ENCODE measurements around the gene PITPNM3. TPM values are rescaled to one million over a fixed set of nuclear protein-coding genes. Genes with fewer than 3 reads are reported as not detected.

Gene PITPNM3
- total RNA-seq, 2 experiments from 2014 or later: 0.87 to 0.92 TPM

DNA sequence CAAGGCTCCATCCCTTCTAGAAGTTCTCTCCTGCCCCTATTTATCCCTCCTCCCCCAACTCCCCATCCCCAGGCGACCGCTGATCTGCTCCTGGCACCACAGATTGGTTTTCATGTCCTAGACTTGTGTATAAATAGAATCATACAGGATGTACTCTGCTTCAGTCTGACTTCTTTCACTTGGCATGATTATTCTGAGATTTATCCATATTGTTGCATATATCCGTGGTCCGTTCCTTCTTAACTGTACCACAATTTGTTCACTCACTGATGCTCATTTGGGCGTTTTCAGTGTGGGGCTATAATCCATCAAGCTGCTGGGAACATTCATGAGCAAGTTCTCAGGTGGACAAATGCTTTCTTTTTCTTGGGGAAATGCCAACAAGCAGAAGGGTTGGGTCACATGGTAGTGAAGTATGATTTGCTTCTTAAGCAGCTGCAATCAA, 23.9 kb downstream of the PITPNM3 start:
- no peaks in the 10 kb centered on the region for H3K36me3 Mint-ChIP-seq (ENCODE audit: low read depth)
- intact Hi-C loops (cut with micrococcal nuclease): no loop called here
- CTCF ChIA-PET: no interaction called here
- TF ChIP-seq, protein P1, sequence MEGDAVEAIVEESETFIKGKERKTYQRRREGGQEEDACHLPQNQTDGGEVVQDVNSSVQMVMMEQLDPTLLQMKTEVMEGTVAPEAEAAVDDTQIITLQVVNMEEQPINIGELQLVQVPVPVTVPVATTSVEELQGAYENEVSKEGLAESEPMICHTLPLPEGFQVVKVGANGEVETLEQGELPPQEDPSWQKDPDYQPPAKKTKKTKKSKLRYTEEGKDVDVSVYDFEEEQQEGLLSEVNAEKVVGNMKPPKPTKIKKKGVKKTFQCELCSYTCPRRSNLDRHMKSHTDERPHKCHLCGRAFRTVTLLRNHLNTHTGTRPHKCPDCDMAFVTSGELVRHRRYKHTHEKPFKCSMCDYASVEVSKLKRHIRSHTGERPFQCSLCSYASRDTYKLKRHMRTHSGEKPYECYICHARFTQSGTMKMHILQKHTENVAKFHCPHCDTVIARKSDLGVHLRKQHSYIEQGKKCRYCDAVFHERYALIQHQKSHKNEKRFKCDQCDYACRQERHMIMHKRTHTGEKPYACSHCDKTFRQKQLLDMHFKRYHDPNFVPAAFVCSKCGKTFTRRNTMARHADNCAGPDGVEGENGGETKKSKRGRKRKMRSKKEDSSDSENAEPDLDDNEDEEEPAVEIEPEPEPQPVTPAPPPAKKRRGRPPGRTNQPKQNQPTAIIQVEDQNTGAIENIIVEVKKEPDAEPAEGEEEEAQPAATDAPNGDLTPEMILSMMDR (IDR thresholded peaks at IDR 0.05): no peak
- no peak overlapping the region for H3K27ac Mint-ChIP-seq
- H3K4me3 Mint-ChIP-seq: no peak overlapping the region
- no peaks in the 10 kb centered on the region for H3K27me3 Mint-ChIP-seq
- POLR2A ChIA-PET: no interaction called here
- H3K4me1 Mint-ChIP-seq (ENCODE audit: low read depth): no peaks in the 10 kb centered on the region
- DNase-seq (no peak), ATAC-seq (no peak)
- H3K9me3 Mint-ChIP-seq: no peaks in the 10 kb centered on the region

DNA sequence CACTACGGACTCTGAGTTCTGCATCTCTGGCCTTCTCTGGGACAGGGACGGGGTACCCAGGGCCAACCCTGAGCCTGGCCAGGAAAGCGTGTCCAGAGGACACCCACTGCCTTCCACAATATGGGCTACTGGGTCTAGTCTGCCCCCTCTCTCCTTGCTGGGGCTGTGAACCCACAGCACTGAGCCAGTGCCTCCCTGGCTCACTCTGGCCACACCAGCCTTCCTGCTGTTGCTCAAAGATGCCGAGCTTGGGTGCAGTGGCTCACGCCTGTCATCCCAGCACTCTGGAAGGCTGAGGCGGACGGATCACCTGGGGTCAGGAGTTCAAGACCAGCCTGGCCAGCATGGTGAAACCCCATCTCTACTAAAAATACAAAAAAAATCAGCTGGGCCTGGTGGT, 24.8 kb downstream of the PITPNM3 start:
- ChIA-PET POLR2A (no interaction called here), CTCF (no interaction called here)
- Mint-ChIP-seq H3K36me3 (ENCODE audit: low read depth) (no peaks in the 10 kb centered on the region), H3K4me1 (ENCODE audit: low read depth) (no peaks in the 10 kb centered on the region), H3K4me3 (no peak overlapping the region), H3K27me3 (no peaks in the 10 kb centered on the region), H3K27ac (no peak overlapping the region), H3K9me3 (no peaks in the 10 kb centered on the region)
- DNase-seq (no peak), ATAC-seq (no peak)
- intact Hi-C loops (cut with micrococcal nuclease): no loop called here
- TF ChIP-seq, protein P1 (IDR thresholded peaks at IDR 0.05): no peak

DNA sequence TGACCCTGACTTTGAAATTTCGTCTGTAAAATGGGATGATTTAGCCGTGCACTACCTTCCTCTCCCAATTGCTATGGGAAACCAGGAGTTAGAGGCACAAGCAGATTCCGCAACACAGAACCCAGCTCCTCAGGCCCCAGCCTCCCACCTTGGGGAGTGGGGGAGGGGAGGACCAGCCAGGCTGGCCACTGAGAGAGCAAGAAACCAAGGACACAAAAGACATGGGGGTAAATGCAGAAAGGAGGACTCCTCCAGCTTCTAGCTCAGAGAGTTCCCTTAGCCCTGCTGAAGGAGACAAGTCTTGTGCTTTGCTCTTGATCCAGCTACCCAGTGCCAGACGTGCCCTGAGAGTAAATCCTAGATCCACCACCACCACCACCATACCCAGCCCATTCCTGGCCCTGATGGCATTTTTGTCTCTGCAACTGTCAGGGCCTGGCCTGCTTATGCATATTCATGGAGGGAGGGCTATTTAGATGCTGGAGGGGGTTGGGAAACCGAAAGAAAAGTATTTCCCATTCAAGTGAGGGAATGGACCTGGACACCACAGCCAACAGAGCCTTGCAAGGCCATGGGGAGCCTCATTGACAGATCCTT, 25.9 kb downstream of the PITPNM3 start:
- DNase-seq: no peak

DNA sequence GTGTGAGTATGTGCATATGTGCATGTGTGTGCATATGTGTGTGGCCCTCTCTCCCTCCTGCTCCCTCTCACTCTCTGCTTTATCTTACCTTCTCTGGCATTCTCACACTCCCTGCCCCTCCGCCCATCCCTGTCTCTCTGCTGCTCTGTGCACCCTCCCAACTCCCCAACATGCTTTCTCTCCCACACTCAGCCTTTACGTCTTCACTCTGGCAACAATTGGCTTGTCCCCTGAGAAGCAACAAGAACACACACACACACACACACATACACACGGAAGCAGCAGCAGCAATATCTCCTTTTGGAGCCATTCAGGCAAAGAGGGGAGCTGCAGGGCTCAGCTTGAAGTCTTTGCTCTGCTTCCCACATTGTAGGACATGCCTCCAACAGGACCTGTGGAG, 27.8 kb downstream of the PITPNM3 start:
- CTCF ChIA-PET: no interaction called here
- H3K27ac Mint-ChIP-seq: no peak overlapping the region
- TF ChIP-seq, protein P1 (IDR thresholded peaks at IDR 0.05): no peak
- no peak overlapping the region for H3K4me3 Mint-ChIP-seq
- ATAC-seq (no peak), DNase-seq (no peak)
- H3K36me3 Mint-ChIP-seq (ENCODE audit: low read depth): no peaks in the 10 kb centered on the region
- no peaks in the 10 kb centered on the region for H3K9me3 Mint-ChIP-seq
- POLR2A ChIA-PET: no interaction called here
- H3K4me1 Mint-ChIP-seq (ENCODE audit: low read depth): no peaks in the 10 kb centered on the region
- intact Hi-C loops (cut with micrococcal nuclease): no loop called here
- H3K27me3 Mint-ChIP-seq: no peaks in the 10 kb centered on the region

More for the DNA sequence above, 25.9 kb downstream of the PITPNM3 start:
- Mint-ChIP-seq H3K36me3 (ENCODE audit: low read depth) (no peaks in the 10 kb centered on the region), H3K4me3 (no peak overlapping the region), H3K27me3 (no peaks in the 10 kb centered on the region), H3K9me3 (no peaks in the 10 kb centered on the region), H3K4me1 (ENCODE audit: low read depth) (no peaks in the 10 kb centered on the region), H3K27ac (no peak overlapping the region)
- ChIA-PET CTCF (no interaction called here), POLR2A (no interaction called here)
- no peak for ATAC-seq
- TF ChIP-seq, protein P1 (IDR thresholded peaks at IDR 0.05): no peak
- intact Hi-C loops (cut with micrococcal nuclease): no loop called here

DNA sequence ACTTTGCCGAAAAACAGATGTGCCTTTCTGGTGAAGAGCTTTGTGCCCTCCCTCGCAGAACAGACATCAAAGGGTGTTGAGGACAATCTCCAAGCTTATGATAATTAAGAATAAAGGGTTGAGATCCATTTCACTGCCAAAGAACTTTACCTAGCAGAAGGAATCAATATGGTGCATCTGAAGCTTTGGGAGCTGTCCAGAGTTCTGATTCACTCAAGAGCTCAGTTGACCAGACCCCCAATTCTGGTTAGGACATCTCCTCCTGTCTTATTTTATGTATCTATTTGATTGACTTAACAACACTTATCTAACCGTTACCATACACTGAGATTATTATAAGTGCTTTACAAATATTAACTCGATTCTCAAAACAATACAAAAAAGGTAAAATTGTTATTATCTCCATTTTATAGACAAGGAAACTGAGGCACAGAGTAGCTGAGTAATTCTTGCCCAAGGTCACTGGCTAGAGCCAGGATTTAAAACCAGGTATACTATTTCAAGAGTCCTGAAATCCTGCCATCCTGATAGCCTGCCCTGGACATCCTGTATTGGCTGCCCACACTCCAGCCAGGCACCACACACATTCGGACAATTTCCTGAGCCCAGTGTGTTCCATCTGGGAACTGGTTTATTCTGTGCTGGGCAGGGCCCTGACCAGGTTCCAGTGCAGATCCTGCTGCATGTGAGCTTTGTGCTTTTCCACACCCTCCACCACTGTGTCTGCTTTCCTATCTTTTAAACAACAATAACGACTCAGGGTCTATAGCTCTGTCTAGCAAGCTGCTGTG, 29.8 kb downstream of the PITPNM3 start:
- H3K36me3 Mint-ChIP-seq (ENCODE audit: low read depth): no peaks in the 10 kb centered on the region
- no peak overlapping the region for H3K4me3 Mint-ChIP-seq
- no peaks in the 10 kb centered on the region for H3K4me1 Mint-ChIP-seq (ENCODE audit: low read depth)
- ATAC-seq (no peak), DNase-seq (no peak)
- intact Hi-C loops (cut with micrococcal nuclease): no loop called here
- ChIA-PET POLR2A (interaction anchor here (1.4 kb wide), 1 partner anchor 10 kb away, joined by 3 read pairs; no protein-coding TSS in a partner anchor), CTCF (interaction anchor here (0.8 kb wide), 1 partner anchor 90 kb away, joined by 3 read pairs; no protein-coding TSS in a partner anchor)
- TF ChIP-seq, protein P1 (IDR thresholded peaks at IDR 0.05): no peak
- H3K27ac Mint-ChIP-seq: no peak overlapping the region
- no peaks in the 10 kb centered on the region for H3K9me3 Mint-ChIP-seq
- no peaks in the 10 kb centered on the region for H3K27me3 Mint-ChIP-seq
